ENCODE measurements around the gene HOXB5.

HOXB5 gene

GRCh38 chr17:48579760-48580554 is 13.6 kb downstream of the HOXB5 start:
- no CpG with 5 or more reads among the region's 26 CpGs for WGBS, 2 donors (ENCODE audit: extremely low coverage in 2 of 2, insufficient read length in 2 of 2, insufficient replicate concordance in 1 of 2)
- Histone ChIP-seq H2BK5ac (ENCODE audit: low read length) (no peak overlapping the region), H2AK5ac (ENCODE audit: low read depth, low read length) (no peak overlapping the region), H2BK15ac (ENCODE audit: low read length) (no peak overlapping the region), H3K18ac (ENCODE audit: low read length) (no peak overlapping the region), H3K79me1 (ENCODE audit: low read depth, low read length) (peaks cover 1% of the 10 kb centered on the region), H2AFZ (ENCODE audit: low read length) (no peak overlapping the region), H3K14ac (ENCODE audit: low read length) (no peak overlapping the region), H3K23ac (ENCODE audit: low read depth, low read length, poor library complexity) (no peak overlapping the region), H3K27ac (replicated peaks; ENCODE audit: low read length) (no peak overlapping the region), H3K4me1 (ENCODE audit: control insufficient read depth in 2 of 2, insufficient read depth in 1 of 2, low read depth in 1 of 2, low read length in 2 of 2) (no peaks in the 10 kb centered on the region), H3K4ac (ENCODE audit: low read length) (no peak overlapping the region), H3K9me3 (replicated peaks in 1 of 2; ENCODE audit: control insufficient read depth in 2 of 2, insufficient read depth in 1 of 2, low read depth in 1 of 2, low read length in 2 of 2) (peaks cover 0 to 4% of the 10 kb centered on the region in 2 donors), H4K8ac (ENCODE audit: low read depth, low read length) (no peak overlapping the region), H2BK120ac (ENCODE audit: low read depth, low read length) (no peak overlapping the region), H3K27me3 (ENCODE audit: control insufficient read depth in 3 of 3, insufficient read depth in 3 of 3, low read depth in 1 of 3, low read length in 3 of 3) (peaks cover 74 to 99% (median 97%) of the 10 kb centered on the region in 3 experiments), H3K4me3 (ENCODE audit: low read length in 2 of 2) (no peak overlapping the region), H3K36me3 (replicated peaks in 1 of 2; ENCODE audit: control insufficient read depth in 2 of 2, insufficient read depth in 2 of 2, low read length in 2 of 2) (no peaks in the 10 kb centered on the region), H2BK12ac (ENCODE audit: low read length) (no peak overlapping the region), H4K91ac (ENCODE audit: low read depth, low read length, poor library complexity) (no peak overlapping the region), H3K9ac (ENCODE audit: low read depth, low read length, poor library complexity) (no peak overlapping the region), H3K4me2 (ENCODE audit: insufficient read depth, low read length, poor library complexity, severe bottlenecking) (no peak overlapping the region)
- DNase-seq (ENCODE audit: low spot score), result no peak

- Histone ChIP-seq H4K91ac (ENCODE audit: low read depth, low read length, poor library complexity) (no peak overlapping the region), H3K4ac (ENCODE audit: low read length) (no peak overlapping the region), H3K9ac (ENCODE audit: low read depth, low read length, poor library complexity) (no peak overlapping the region), H3K23ac (ENCODE audit: low read depth, low read length, poor library complexity) (no peak overlapping the region), H3K4me2 (ENCODE audit: insufficient read depth, low read length, poor library complexity, severe bottlenecking) (no peak overlapping the region), H2BK12ac (ENCODE audit: low read length) (no peak overlapping the region), H3K14ac (ENCODE audit: low read length) (no peak overlapping the region), H2BK120ac (ENCODE audit: low read depth, low read length) (no peak overlapping the region), H3K4me1 (ENCODE audit: control insufficient read depth in 2 of 2, insufficient read depth in 1 of 2, low read depth in 1 of 2, low read length in 2 of 2) (no peaks in the 10 kb centered on the region), H3K9me3 (replicated peaks in 1 of 2; ENCODE audit: control insufficient read depth in 2 of 2, insufficient read depth in 1 of 2, low read depth in 1 of 2, low read length in 2 of 2) (peaks cover 0 to 4% of the 10 kb centered on the region in 2 donors), H2BK15ac (ENCODE audit: low read length) (no peak overlapping the region), H3K27ac (replicated peaks; ENCODE audit: low read length) (no peak overlapping the region), H2AFZ (ENCODE audit: low read length) (no peak overlapping the region), H3K79me1 (ENCODE audit: low read depth, low read length) (peaks cover 1% of the 10 kb centered on the region), H3K36me3 (replicated peaks in 1 of 2; ENCODE audit: control insufficient read depth in 2 of 2, insufficient read depth in 2 of 2, low read length in 2 of 2) (no peaks in the 10 kb centered on the region), H3K4me3 (ENCODE audit: low read length in 2 of 2) (no peak overlapping the region), H4K8ac (ENCODE audit: low read depth, low read length) (no peak overlapping the region), H2BK5ac (ENCODE audit: low read length) (no peak overlapping the region), H3K18ac (ENCODE audit: low read length) (no peak overlapping the region), H2AK5ac (ENCODE audit: low read depth, low read length) (no peak overlapping the region), H3K27me3 (ENCODE audit: control insufficient read depth in 3 of 3, insufficient read depth in 3 of 3, low read depth in 1 of 3, low read length in 3 of 3) (peaks cover 74 to 99% (median 97%) of the 10 kb centered on the region in 3 experiments)
- DNase-seq (ENCODE audit: low spot score), result no peak
- WGBS, 2 donors (ENCODE audit: extremely low coverage in 2 of 2, insufficient read length in 2 of 2, insufficient replicate concordance in 1 of 2), result no CpG with 5 or more reads among the region's 7 CpGs
Observed at GRCh38 chr17:48579471-48579759, 14.2 kb downstream of the HOXB5 start.

- Histone ChIP-seq H3K4me3 (ENCODE audit: low read length in 2 of 2) (peak overlapping the region; percentile 17 to 33), H2BK5ac (ENCODE audit: low read length) (no peak overlapping the region), H2BK120ac (ENCODE audit: low read depth, low read length) (no peak overlapping the region), H3K36me3 (replicated peaks in 1 of 2; ENCODE audit: control insufficient read depth in 2 of 2, insufficient read depth in 2 of 2, low read length in 2 of 2) (no peaks in the 10 kb centered on the region), H2AFZ (ENCODE audit: low read length) (peak overlapping the region; percentile 85), H3K9me3 (replicated peaks in 1 of 2; ENCODE audit: control insufficient read depth in 2 of 2, insufficient read depth in 1 of 2, low read depth in 1 of 2, low read length in 2 of 2) (peaks cover 0 to 2% of the 10 kb centered on the region in 2 donors), H3K23ac (ENCODE audit: low read depth, low read length, poor library complexity) (peak overlapping the region; percentile 49), H3K79me1 (ENCODE audit: low read depth, low read length) (peaks cover 1% of the 10 kb centered on the region), H3K27ac (replicated peaks; ENCODE audit: low read length) (no peak overlapping the region), H3K9ac (ENCODE audit: low read depth, low read length, poor library complexity) (no peak overlapping the region), H4K8ac (ENCODE audit: low read depth, low read length) (no peak overlapping the region), H3K4ac (ENCODE audit: low read length) (no peak overlapping the region), H3K18ac (ENCODE audit: low read length) (no peak overlapping the region), H3K27me3 (ENCODE audit: control insufficient read depth in 3 of 3, insufficient read depth in 3 of 3, low read depth in 1 of 3, low read length in 3 of 3) (peaks cover 75 to 98% (median 97%) of the 10 kb centered on the region in 3 experiments), H4K91ac (ENCODE audit: low read depth, low read length, poor library complexity) (no peak overlapping the region), H3K4me1 (ENCODE audit: control insufficient read depth in 2 of 2, insufficient read depth in 1 of 2, low read depth in 1 of 2, low read length in 2 of 2) (no peaks in the 10 kb centered on the region), H3K4me2 (ENCODE audit: insufficient read depth, low read length, poor library complexity, severe bottlenecking) (no peak overlapping the region), H3K14ac (ENCODE audit: low read length) (no peak overlapping the region), H2BK12ac (ENCODE audit: low read length) (no peak overlapping the region), H2BK15ac (ENCODE audit: low read length) (no peak overlapping the region), H2AK5ac (ENCODE audit: low read depth, low read length) (no peak overlapping the region)
- DNase-seq (ENCODE audit: low spot score), result no peak
- no CpG with 5 or more reads among the region's 43 CpGs for WGBS, 2 donors (ENCODE audit: extremely low coverage in 2 of 2, insufficient read length in 2 of 2, insufficient replicate concordance in 1 of 2)
Observed at GRCh38 chr17:48578616-48579470, 14.7 kb downstream of the HOXB5 start.

Measured in neuronal stem cell (in vitro differentiated cells).